BLaER1 (cell line): ENCODE data around the gene STX1A.
A peak's percentile ranks its signal among the peaks of the same experiment; 100 is the strongest.
"Not testable (repeated sequence)": the region's sequence is repeated elsewhere in the genome, so short reads cannot be mapped to it uniquely, and the experiment has no call there.

Experiments
- H3K27ac ChIP-seq: shearing (Covaris generic); formaldehyde crosslinking; 2 replicates; pipeline ENCODE4 v1.8.1; 2022
- H3K27me3 ChIP-seq: shearing (Covaris generic); formaldehyde crosslinking; 2 replicates; pipeline ENCODE4 v1.8.1; 2022
- H3K36me3 ChIP-seq: shearing (Covaris generic); formaldehyde crosslinking; 2 replicates; pipeline ENCODE4 v1.8.1; 2022
- H3K4me1 ChIP-seq: shearing (Covaris generic); formaldehyde crosslinking; 2 replicates; pipeline ENCODE4 v1.8.1; 2022
- H3K4me2 ChIP-seq: shearing (Covaris generic); formaldehyde crosslinking; 2 replicates; pipeline ENCODE4 v1.8.1; 2022
- H3K4me3 ChIP-seq: shearing (Covaris generic); formaldehyde crosslinking; 2 replicates; pipeline ENCODE4 v1.8.1; 2022
- H3K9ac ChIP-seq: shearing (Covaris generic); formaldehyde crosslinking; 2 replicates; pipeline ENCODE4 v1.8.1; 2022
- H3K9me3 ChIP-seq: shearing (Covaris generic); formaldehyde crosslinking; 2 replicates; pipeline ENCODE4 v1.8.1; 2022
- H4K20me1 ChIP-seq: shearing (Covaris generic); formaldehyde crosslinking; 2 replicates; pipeline ENCODE4 v1.8.1; 2022
- Cebpa-rat ChIP-seq: shearing (Covaris generic); IDR thresholded peaks from 2 replicates; pipeline ENCODE4 v1.8.1; 2022

The STX1A gene

GRCh38 chr7:73736885-73737284 lies 17.4 kb upstream of the STX1A start:
- H3K4me3 ChIP-seq = no peak overlapping the region
- H4K20me1 ChIP-seq = peaks cover 16% of the 10 kb centered on the region
- H3K4me1 ChIP-seq = peaks cover 28% of the 10 kb centered on the region
- no peak for TF ChIP-seq Cebpa-rat
- H3K9me3 ChIP-seq = no peaks in the 10 kb centered on the region
- H3K4me2 ChIP-seq = no peak overlapping the region
- H3K27ac ChIP-seq = no peak overlapping the region
- no peak overlapping the region for H3K9ac ChIP-seq
- no peaks in the 10 kb centered on the region for H3K27me3 ChIP-seq
- H3K36me3 ChIP-seq = peaks cover 23% of the 10 kb centered on the region

- H3K4me3 ChIP-seq = no peak overlapping the region
- peaks cover 28% of the 10 kb centered on the region for H3K4me1 ChIP-seq
- peaks cover 16% of the 10 kb centered on the region for H4K20me1 ChIP-seq
- no peaks in the 10 kb centered on the region for H3K9me3 ChIP-seq
- H3K9ac ChIP-seq = no peak overlapping the region
- no peaks in the 10 kb centered on the region for H3K27me3 ChIP-seq
- no peak overlapping the region for H3K27ac ChIP-seq
- no peak for TF ChIP-seq Cebpa-rat
- H3K36me3 ChIP-seq = peaks cover 23% of the 10 kb centered on the region
- 0 out of 2 replicates have a peak overlapping the region, but pooled peaks have one; percentile 52 for H3K4me2 ChIP-seq
Measured at GRCh38 chr7:73735528-73735905, 16.0 kb upstream of the STX1A start.

DNA sequence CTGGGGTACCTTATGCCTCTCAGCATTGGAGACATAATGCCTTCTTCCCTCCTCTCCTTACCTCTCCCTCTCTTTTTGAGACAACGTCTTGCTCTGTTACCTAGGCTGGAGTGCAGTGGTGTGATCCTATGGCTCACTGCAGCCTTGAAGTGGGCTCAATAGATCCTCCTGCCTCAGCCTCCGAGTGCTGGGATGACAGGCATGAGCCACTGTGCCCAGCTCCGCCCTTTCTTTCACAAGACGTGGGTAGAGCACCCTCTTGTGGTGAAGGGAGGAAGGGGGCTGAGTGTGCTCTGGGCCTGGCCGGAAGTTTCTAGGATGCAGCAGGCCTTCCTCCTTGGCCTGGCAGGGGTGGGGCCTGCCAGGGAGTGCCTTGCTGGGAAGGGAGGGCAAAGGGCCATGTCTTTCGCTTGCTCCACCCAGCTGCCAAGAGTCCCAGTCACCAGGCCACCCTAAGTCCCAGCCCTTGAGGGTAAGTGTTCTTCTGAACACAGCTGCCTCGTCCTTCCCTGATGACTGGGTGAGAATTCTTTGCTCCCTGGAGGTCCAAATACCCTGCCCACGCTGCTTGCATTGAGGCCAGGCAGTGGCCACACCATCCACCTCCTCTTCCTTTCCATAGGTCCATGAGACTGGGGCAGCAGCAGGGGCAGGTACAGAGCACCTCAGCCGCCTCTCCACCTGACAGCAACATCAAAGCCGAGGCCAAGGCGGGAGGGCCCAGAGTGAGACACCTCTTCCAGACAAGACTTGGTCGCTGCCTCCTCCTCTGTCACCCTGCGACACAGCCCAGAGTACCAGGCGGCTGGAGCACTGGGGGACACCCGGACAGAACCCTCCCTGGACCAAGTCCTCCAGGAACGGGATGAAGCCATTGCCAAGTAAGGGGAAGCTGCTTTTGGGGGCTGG lies 15.4 kb upstream of the STX1A start:
- Histone ChIP-seq H3K27ac (no peak overlapping the region; the same call in 1 of the 2 replicates), H3K4me3 (no peak overlapping the region), H3K36me3 (peaks cover 23% of the 10 kb centered on the region), H3K27me3 (no peaks in the 10 kb centered on the region), H3K9ac (no peak overlapping the region), H3K9me3 (no peaks in the 10 kb centered on the region), H3K4me2 (peak overlapping the region; percentile 52), H4K20me1 (peaks cover 16% of the 10 kb centered on the region), H3K4me1 (peaks cover 28% of the 10 kb centered on the region)
- no peak for TF ChIP-seq Cebpa-rat

- Histone ChIP-seq H3K36me3 (peaks cover 19% of the 10 kb centered on the region), H3K9me3 (no peaks in the 10 kb centered on the region), H3K4me2 (no peak overlapping the region), H3K4me1 (peaks cover 16% of the 10 kb centered on the region), H4K20me1 (peaks cover 10% of the 10 kb centered on the region), H3K9ac (no peak overlapping the region), H3K27me3 (no peaks in the 10 kb centered on the region), H3K4me3 (no peak overlapping the region), H3K27ac (no peak overlapping the region)
- TF ChIP-seq Cebpa-rat = no peak
Measured at GRCh38 chr7:73732397-73732796, 12.9 kb upstream of the STX1A start.

DNA sequence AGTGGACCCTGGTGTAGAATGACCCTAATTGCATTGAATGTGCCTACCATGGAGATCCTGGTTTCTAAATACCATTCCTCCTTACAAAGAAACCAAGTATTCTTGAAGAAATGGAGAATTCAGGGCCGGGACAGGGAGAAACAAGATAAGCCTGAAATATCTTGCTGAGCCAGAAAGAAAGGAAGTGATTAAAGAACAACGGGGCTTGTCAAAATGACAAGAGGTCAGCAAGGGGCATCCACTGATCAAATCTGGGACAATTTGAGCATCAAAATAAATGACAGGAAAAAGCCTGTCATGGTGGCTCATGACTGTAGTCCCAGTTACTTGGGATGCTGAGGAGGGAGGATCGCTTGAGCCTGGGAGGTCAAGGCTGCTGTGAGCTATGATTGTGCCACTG lies 11.0 kb upstream of the STX1A start:
- Histone ChIP-seq H3K9ac (no peak overlapping the region), H3K4me1 (peaks cover 11% of the 10 kb centered on the region), H3K36me3 (peaks cover under 1% of the 10 kb centered on the region; the same call in 1 of the 2 replicates), H3K4me3 (no peak overlapping the region), H3K4me2 (no peak overlapping the region), H3K9me3 (no peaks in the 10 kb centered on the region), H3K27me3 (no peaks in the 10 kb centered on the region), H4K20me1 (no peaks in the 10 kb centered on the region), H3K27ac (no peak overlapping the region)
- TF ChIP-seq Cebpa-rat = no peak

DNA sequence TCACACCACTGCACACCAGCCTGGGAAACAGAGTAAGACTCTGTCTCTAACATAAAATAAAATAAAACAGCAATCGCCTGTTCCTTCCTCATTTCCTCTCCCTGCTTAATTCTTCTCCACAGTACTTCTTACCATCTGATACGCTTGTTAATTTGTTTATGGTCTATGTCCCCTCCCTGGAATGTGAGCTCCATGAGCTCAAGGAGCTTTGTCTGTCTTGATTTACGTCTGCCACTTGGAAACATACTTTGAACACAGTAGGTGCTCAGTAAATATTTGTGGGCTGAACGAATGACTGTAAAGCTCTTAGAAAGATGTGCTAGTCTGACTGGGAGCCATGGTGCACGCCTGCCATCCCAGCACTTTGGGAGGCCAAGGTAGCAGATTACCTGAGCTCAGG lies 9.1 kb upstream of the STX1A start:
- no peaks in the 10 kb centered on the region for H3K4me1 ChIP-seq
- H3K9ac ChIP-seq = no peak overlapping the region
- H3K27me3 ChIP-seq = no peaks in the 10 kb centered on the region
- no peak overlapping the region for H3K4me2 ChIP-seq
- H3K9me3 ChIP-seq = no peaks in the 10 kb centered on the region
- no peaks in the 10 kb centered on the region for H4K20me1 ChIP-seq
- H3K36me3 ChIP-seq = no peaks in the 10 kb centered on the region
- H3K4me3 ChIP-seq = no peak overlapping the region
- no peak overlapping the region for H3K27ac ChIP-seq
- no peak for TF ChIP-seq Cebpa-rat

DNA sequence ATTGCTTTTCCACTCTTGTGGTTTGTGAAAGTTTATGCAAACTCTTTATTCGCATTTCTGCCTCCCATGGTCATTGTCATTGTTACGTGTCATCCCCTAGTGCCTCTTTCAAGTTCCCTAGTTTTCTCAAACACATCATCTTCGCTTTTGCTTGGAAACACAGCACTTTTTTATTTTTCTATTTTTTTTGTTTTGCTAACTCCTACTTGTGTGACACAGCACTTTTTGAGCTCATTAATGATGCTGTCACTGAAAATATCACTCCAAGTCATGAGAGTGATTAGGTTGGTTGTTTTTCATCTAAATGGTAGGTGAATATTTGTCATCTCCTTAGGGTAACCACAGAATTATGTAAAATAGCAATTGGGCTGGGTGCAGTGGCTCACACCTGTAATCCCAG lies 8.5 kb upstream of the STX1A start:
- Histone ChIP-seq H3K4me2 (no peak overlapping the region), H3K27ac (no peak overlapping the region), H3K27me3 (no peaks in the 10 kb centered on the region), H4K20me1 (no peaks in the 10 kb centered on the region), H3K9me3 (no peaks in the 10 kb centered on the region), H3K4me1 (no peaks in the 10 kb centered on the region), H3K4me3 (no peak overlapping the region), H3K36me3 (no peaks in the 10 kb centered on the region), H3K9ac (no peak overlapping the region)
- no peak for TF ChIP-seq Cebpa-rat

GRCh38 chr7:73726083-73726466 lies 6.6 kb upstream of the STX1A start:
- H3K4me2 ChIP-seq = no peak overlapping the region
- peaks cover 11% of the 10 kb centered on the region for H4K20me1 ChIP-seq
- H3K4me1 ChIP-seq = peaks cover 11% of the 10 kb centered on the region
- H3K9me3 ChIP-seq = no peaks in the 10 kb centered on the region
- peaks cover 11% of the 10 kb centered on the region for H3K27me3 ChIP-seq
- H3K27ac ChIP-seq = no peak overlapping the region
- no peaks in the 10 kb centered on the region for H3K36me3 ChIP-seq
- no peak overlapping the region for H3K4me3 ChIP-seq
- no peak overlapping the region for H3K9ac ChIP-seq
- no peak for TF ChIP-seq Cebpa-rat

DNA sequence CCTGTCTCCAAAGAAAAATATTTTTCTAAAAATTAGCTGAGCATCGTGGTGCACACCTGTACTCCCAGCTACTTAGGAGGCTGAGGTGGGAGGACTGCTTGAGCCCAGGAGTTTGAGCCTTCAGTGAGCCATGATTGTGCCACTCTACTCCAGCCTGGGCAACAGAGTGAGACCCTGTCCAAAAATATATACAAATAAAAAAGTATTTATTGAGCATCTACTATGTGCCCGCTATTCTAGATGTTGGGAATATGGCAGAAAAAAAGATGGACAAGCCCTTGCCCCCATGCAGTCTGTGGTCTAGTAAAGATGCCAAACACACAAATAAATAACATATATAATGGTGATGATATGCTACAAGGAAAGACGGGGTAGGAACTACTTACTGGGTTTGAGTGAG lies 4.3 kb upstream of the STX1A start:
- no peaks in the 10 kb centered on the region for H3K9me3 ChIP-seq

GRCh38 chr7:73722785-73723184 lies 3.3 kb upstream of the STX1A start:
- Histone ChIP-seq H3K36me3 (no peaks in the 10 kb centered on the region), H3K9ac (no peak overlapping the region), H3K27ac (no peak overlapping the region), H3K9me3 (no peaks in the 10 kb centered on the region), H3K4me3 (no peak overlapping the region), H3K4me1 (peaks cover 40% of the 10 kb centered on the region), H3K4me2 (no peak overlapping the region), H3K27me3 (peaks cover 33% of the 10 kb centered on the region), H4K20me1 (peaks cover 34% of the 10 kb centered on the region)
- no peak for TF ChIP-seq Cebpa-rat

More for the DNA sequence above, 4.3 kb upstream of the STX1A start:
- Histone ChIP-seq H3K36me3 (no peaks in the 10 kb centered on the region), H3K4me3 (no peak overlapping the region), H3K27me3 (peaks cover 26% of the 10 kb centered on the region), H3K4me1 (peaks cover 30% of the 10 kb centered on the region), H4K20me1 (peaks cover 24% of the 10 kb centered on the region), H3K27ac (no peak overlapping the region), H3K9ac (no peak overlapping the region), H3K4me2 (no peak overlapping the region)
- TF ChIP-seq Cebpa-rat = no peak

DNA sequence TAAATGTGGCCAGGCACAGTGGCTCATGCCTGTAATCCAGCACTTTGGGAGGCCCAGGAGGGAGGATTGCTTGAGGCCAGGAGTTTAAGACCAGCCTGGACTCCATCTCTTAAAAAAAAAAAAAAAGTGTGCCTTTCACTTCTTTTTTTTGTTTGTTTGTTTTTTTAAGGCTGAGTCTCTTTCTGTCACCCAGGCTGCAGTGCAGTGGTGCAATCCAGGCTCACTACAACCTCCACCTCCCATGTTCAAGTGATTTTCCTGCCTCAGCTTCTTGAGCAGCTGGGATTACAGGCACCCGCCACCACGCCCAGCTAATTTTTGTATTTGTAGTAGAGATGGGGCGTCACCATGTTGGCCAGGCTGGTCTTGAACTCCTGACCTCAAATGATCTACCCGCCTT lies 2.7 kb upstream of the STX1A start:
- not testable (repeated sequence) for H3K9me3 ChIP-seq, H3K9ac ChIP-seq, H3K27ac ChIP-seq, H3K36me3 ChIP-seq, H3K4me3 ChIP-seq
- Histone ChIP-seq H3K27me3 (peaks cover 36% of the 10 kb centered on the region), H4K20me1 (peaks cover 40% of the 10 kb centered on the region), H3K4me2 (peak overlapping the region; percentile 76), H3K4me1 (peaks cover 46% of the 10 kb centered on the region)
